SU-DHL-6 (cell line): ENCODE results near the gene PPFIA4.

Experiments
- H2AFZ ChIP-seq: fragments of 200-600 bp; sonication (generic); 2 replicates; pipeline ENCODE4 v1.6.1; 2014; ENCODE audit warnings: low read depth, mild to moderate bottlenecking, moderate library complexity, mixed read lengths, antibody characterized with exemption, low read length; ENCODE audit not compliant: severe bottlenecking
- H3F3A ChIP-seq: fragments of 200-600 bp; shearing (Covaris generic); 2 replicates; pipeline ENCODE4 v1.6.0; 2016; ENCODE audit warnings: antibody characterized with exemption, mild to moderate bottlenecking; ENCODE audit not compliant: insufficient read depth
- H3K27ac ChIP-seq: fragments of 200-600 bp; sonication (generic); 2 replicates; pipeline ENCODE4 v1.5.1; 2016; ENCODE audit warnings: low read depth, mild to moderate bottlenecking, low read length, moderate library complexity, mixed read lengths
- H3K27me3 ChIP-seq: fragments of 200-600 bp; sonication (generic), shearing (Covaris generic); 2 replicates; pipeline ENCODE4 v1.6.0; 2014; ENCODE audit warnings: mild to moderate bottlenecking, low read length
- H3K36me3 ChIP-seq: fragments of 200-600 bp; sonication (generic); 2 replicates; pipeline ENCODE4 v1.6.1; 2014; ENCODE audit warnings: mild to moderate bottlenecking, low read length, mixed read lengths
- H3K4me2 ChIP-seq: fragments of 300-600, 200-600 bp; shearing (Covaris generic), sonication (generic); 2 replicates; pipeline ENCODE4 v1.6.0; 2014; ENCODE audit warnings: low read length, low read depth, mild to moderate bottlenecking; ENCODE audit not compliant: poor library complexity, severe bottlenecking
- H3K4me3 ChIP-seq: fragments of 200-600 bp; sonication (generic); 2 replicates; pipeline ENCODE4 v1.5.1; 2014; ENCODE audit warnings: antibody characterized with exemption, low read length, mild to moderate bottlenecking, mixed read lengths; ENCODE audit not compliant: insufficient read depth, poor library complexity, severe bottlenecking
- H3K79me2 ChIP-seq: fragments of 200-600 bp; sonication (generic); 2 replicates; pipeline ENCODE4 v1.6.1; 2014; ENCODE audit warnings: mild to moderate bottlenecking, low read length, moderate library complexity; ENCODE audit not compliant: insufficient read depth
- H3K9ac ChIP-seq: fragments of 200-600 bp; sonication (generic); 2 replicates; pipeline ENCODE4 v1.7.0; 2014; ENCODE audit warnings: mild to moderate bottlenecking, low read length
- H3K9me2 ChIP-seq: fragments of 200-600 bp; sonication (generic); replicated peaks from 2 replicates; pipeline ENCODE4 v1.6.1; 2014; ENCODE audit warnings: low read length; ENCODE audit not compliant: insufficient read depth
- H3K9me3 ChIP-seq: fragments of 200-600 bp; sonication (generic); 2 replicates; pipeline ENCODE4 v1.6.1; 2014; ENCODE audit warnings: low read length, mixed read lengths; ENCODE audit not compliant: insufficient read depth
- H4K20me1 ChIP-seq: fragments of 200-600 bp; sonication (generic); 2 replicates; pipeline ENCODE4 v1.6.1; 2014; ENCODE audit warnings: low read depth, mild to moderate bottlenecking, antibody characterized with exemption, low read length, moderate library complexity, mixed read lengths
- EZH2phosphoT487 ChIP-seq: fragments of 200-600 bp; sonication (generic), shearing (Covaris generic); conservative IDR thresholded peaks from 2 replicates; pipeline ENCODE4 v1.6.1; 2018; ENCODE audit warnings: mild to moderate bottlenecking, antibody characterized with exemption, low read length, moderate library complexity, mixed read lengths
- TF ChIP-seq, protein P1 (sequence below): fragments of 200-600 bp; sonication (generic); IDR thresholded peaks from one replicate; pipeline ENCODE4 v1.5.1; 2017; ENCODE audit warnings: antibody characterized with exemption, mild to moderate bottlenecking, low read length, moderate library complexity; ENCODE audit not compliant: insufficient read depth, poor library complexity, severe bottlenecking

The PPFIA4 gene

DNA sequence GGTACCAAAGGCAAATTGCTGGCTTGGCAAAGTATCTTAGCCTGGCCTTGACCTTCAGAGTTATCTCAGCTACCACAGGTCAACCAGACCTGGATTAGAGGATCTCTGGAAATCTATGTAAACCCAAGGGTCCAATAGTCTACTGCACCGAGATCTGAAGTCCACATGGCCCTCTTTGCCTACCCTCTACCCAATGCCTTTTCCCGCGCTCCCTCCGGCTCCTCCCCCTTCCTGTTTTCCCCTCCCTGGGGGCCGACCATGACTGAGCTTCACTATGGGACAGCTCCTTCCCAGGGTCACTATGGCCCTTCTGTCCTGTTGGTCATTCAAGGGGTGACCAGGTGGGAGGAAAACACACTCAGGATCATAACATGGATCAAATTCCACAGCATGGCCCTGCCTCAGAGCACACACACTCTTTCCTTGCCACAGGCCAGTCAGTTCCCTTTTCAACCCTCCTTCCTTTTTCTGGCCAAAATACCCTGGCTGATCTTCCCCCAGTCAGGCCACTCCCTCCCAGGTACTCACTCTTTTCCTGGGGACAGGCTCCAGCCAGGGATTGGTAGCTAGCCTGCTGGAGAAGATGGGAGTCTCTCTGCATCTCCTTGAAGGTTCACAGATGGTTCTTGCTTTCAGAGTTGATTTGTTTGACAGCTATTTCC is 38.2 kb upstream of the PPFIA4 start:
- Histone ChIP-seq H3K9me3 (no peaks in the 10 kb centered on the region), H3K27ac (no peak overlapping the region), H3K36me3 (no peaks in the 10 kb centered on the region), H3K4me3 (no peak overlapping the region), H3K27me3 (no peaks in the 10 kb centered on the region), H3K79me2 (no peaks in the 10 kb centered on the region), H3K4me2 (no peak overlapping the region), H3K9ac (no peak overlapping the region), H4K20me1 (no peaks in the 10 kb centered on the region), H3K9me2 (no peaks in the 10 kb centered on the region), H2AFZ (no peak overlapping the region), H3F3A (no peaks in the 10 kb centered on the region)
- no peak for TF ChIP-seq EZH2phosphoT487
- TF ChIP-seq, protein P1, sequence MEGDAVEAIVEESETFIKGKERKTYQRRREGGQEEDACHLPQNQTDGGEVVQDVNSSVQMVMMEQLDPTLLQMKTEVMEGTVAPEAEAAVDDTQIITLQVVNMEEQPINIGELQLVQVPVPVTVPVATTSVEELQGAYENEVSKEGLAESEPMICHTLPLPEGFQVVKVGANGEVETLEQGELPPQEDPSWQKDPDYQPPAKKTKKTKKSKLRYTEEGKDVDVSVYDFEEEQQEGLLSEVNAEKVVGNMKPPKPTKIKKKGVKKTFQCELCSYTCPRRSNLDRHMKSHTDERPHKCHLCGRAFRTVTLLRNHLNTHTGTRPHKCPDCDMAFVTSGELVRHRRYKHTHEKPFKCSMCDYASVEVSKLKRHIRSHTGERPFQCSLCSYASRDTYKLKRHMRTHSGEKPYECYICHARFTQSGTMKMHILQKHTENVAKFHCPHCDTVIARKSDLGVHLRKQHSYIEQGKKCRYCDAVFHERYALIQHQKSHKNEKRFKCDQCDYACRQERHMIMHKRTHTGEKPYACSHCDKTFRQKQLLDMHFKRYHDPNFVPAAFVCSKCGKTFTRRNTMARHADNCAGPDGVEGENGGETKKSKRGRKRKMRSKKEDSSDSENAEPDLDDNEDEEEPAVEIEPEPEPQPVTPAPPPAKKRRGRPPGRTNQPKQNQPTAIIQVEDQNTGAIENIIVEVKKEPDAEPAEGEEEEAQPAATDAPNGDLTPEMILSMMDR: no peak

DNA sequence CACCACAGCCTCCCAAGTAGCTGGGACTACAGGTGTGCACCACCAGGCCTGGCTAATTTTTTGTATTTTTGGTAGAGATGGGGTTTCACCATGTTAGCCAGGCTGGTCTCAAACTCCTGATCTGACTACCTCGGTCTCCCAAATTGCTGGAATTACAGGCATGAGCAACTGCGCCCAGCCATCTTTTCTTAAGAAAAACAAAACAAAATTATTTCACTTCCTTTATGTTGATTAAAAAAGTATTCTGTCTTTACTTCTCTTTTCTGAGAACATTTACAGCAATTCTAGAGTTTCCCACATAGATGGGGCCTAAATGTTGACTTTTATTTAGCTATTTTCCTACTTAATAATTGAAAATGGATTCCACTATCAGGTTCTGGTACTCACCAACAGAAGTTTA is 36.4 kb upstream of the PPFIA4 start:
- H3K36me3 ChIP-seq: no peaks in the 10 kb centered on the region

DNA sequence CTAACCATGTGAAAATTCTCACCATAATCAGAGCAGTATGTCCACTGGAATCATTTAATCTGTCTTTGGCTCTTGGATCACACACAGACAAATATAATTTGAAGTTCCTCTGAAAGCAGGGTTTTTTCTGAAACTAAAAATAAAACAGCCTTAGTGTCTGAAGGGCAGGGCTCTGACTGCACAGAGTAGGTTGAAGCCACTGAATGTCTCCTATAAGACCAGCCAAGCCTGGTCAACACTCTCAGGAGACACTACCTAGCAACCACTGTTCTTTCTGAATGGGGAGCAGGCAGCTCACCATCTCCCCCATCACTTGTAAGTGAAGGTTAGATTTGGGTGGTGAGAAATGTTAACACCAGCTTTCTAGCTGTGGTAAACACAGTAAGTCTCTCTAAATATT is 35.2 kb upstream of the PPFIA4 start:
- Histone ChIP-seq H3K36me3 (no peaks in the 10 kb centered on the region), H3F3A (no peaks in the 10 kb centered on the region), H2AFZ (no peak overlapping the region), H3K9ac (no peak overlapping the region), H3K4me2 (no peak overlapping the region), H3K4me3 (no peak overlapping the region), H3K9me2 (no peaks in the 10 kb centered on the region), H3K27ac (no peak overlapping the region), H3K27me3 (no peaks in the 10 kb centered on the region), H3K79me2 (no peaks in the 10 kb centered on the region), H4K20me1 (no peaks in the 10 kb centered on the region), H3K9me3 (no peaks in the 10 kb centered on the region)
- TF ChIP-seq, protein P1: no peak
- TF ChIP-seq EZH2phosphoT487: no peak

More for the DNA sequence above, 36.4 kb upstream of the PPFIA4 start:
- Histone ChIP-seq H3K79me2 (no peaks in the 10 kb centered on the region), H3K27ac (no peak overlapping the region), H3K9me3 (no peaks in the 10 kb centered on the region), H3K4me2 (no peak overlapping the region), H3K27me3 (no peaks in the 10 kb centered on the region), H3K9ac (no peak overlapping the region), H2AFZ (no peak overlapping the region), H4K20me1 (no peaks in the 10 kb centered on the region), H3K9me2 (no peaks in the 10 kb centered on the region), H3K4me3 (no peak overlapping the region), H3F3A (no peaks in the 10 kb centered on the region)
- TF ChIP-seq EZH2phosphoT487: no peak
- TF ChIP-seq, protein P1: no peak
